HepG2 (cell line): ENCODE measurements around the gene KRT10. TPM values are rescaled to one million over a fixed set of nuclear protein-coding genes. Genes with fewer than 3 reads are reported as not detected.

Experiments used
- KIAA2018 ChIP-seq: sonication (generic); formaldehyde crosslinking; IDR thresholded peaks from 2 replicates; pipeline ENCODE4 v1.5.0; 2020; ENCODE audit warnings: mild to moderate bottlenecking, missing genetic modification reagents, borderline replicate concordance
- KMT2B ChIP-seq: IDR thresholded peaks from 2 replicates; pipeline ENCODE4 v1.6.1; 2016; ENCODE audit warnings: missing genetic modification reagents, missing compliant biosample characterization
- MTF2 ChIP-seq: sonication (generic); formaldehyde crosslinking; IDR thresholded peaks from 2 replicates; pipeline ENCODE4 v1.5.0; 2020; ENCODE audit warnings: missing genetic modification reagents, borderline replicate concordance
- PRDM10 ChIP-seq: sonication (generic); formaldehyde crosslinking; IDR thresholded peaks from 2 replicates; pipeline ENCODE4 v1.4.0; 2020; ENCODE audit warnings: low read depth, missing genetic modification reagents
- RBM22 ChIP-seq: fragments of 200-400 bp; formaldehyde crosslinking; optimal IDR thresholded peaks from 2 replicates; pipeline ENCODE3; 2017; ENCODE audit warnings: mild to moderate bottlenecking, low read length, moderate library complexity
- SNAPC4 ChIP-seq: sonication (generic); formaldehyde crosslinking; IDR thresholded peaks from 2 replicates; pipeline ENCODE4 v1.4.0; 2020; ENCODE audit warnings: mild to moderate bottlenecking, missing genetic modification reagents
- TEF ChIP-seq: sonication (generic); formaldehyde crosslinking; IDR thresholded peaks from 2 replicates; pipeline ENCODE4 v1.5.0; 2020; ENCODE audit warnings: missing genetic modification reagents
- ZBTB38 ChIP-seq: sonication (generic); formaldehyde crosslinking; IDR thresholded peaks from 2 replicates; pipeline ENCODE4 v1.5.1; 2020; ENCODE audit warnings: mild to moderate bottlenecking, missing genetic modification reagents
- ZNF354B ChIP-seq: sonication (generic); formaldehyde crosslinking; IDR thresholded peaks from 2 replicates; pipeline ENCODE4 v1.8.0; 2022; ENCODE audit warnings: mild to moderate bottlenecking, missing genetic modification reagents
- ZSCAN31 ChIP-seq: sonication (generic); formaldehyde crosslinking; IDR thresholded peaks from 2 replicates; pipeline ENCODE4 v1.5.0; 2020; ENCODE audit warnings: low read depth, mild to moderate bottlenecking, missing genetic modification reagents
- polyA plus RNA-seq, 8 experiments: library from polyadenylated mRNA; depleted of rRNA in 3 of 8; stranded (reverse) in 7 of 8; unstranded in 1 of 8; fragments of >200 nt; fragmentation: Illumina TruSeq in 4 of 8; extraction: Trizol in 4 of 8; gene quantifications; 2 replicates each; pipeline versions ENCODE4 v1.2.1 to v1.2.3, GENCODE V29; 2011 to 2016; ENCODE audit warnings: low read depth in 4 of 8, missing spikeins in 1 of 8, mixed read lengths in 1 of 8; ENCODE audit not compliant: insufficient read depth in 1 of 8
- total RNA-seq, 5 experiments: library from RNA; depleted of rRNA; stranded (reverse); fragments of >200 nt; fragmentation: Illumina TruSeq; extraction: Trizol; gene quantifications; 2 replicates each; pipeline ENCODE4 v1.2.3, GENCODE V29; 2016; ENCODE audit warnings: low read depth in 1 of 5

The KRT10 gene
- total and polyA plus RNA-seq, 2 of the 13 experiments (the other 11 are each of a cell fraction or from before 2014, with no cell fraction given): 25.1 to 27.5 TPM

- no peak for TF ChIP-seq KIAA2018 (CRISPR knock-in tag)
- peak; percentile 59; the same call in 1 of the 2 replicates for TF ChIP-seq ZSCAN31 (CRISPR knock-in tag)
- 0 out of 2 replicates have a peak, but pooled peaks have one; percentile 58 for TF ChIP-seq SNAPC4 (CRISPR knock-in tag)
- no peak for TF ChIP-seq MTF2 (CRISPR knock-in tag)
- no peak for TF ChIP-seq PRDM10 (CRISPR knock-in tag)
- TF ChIP-seq ZNF354B (CRISPR knock-in tag): no peak
- TF ChIP-seq KMT2B (CRISPR knock-in tag): peak; percentile 77
- no peak for TF ChIP-seq RBM22
- TF ChIP-seq TEF (CRISPR knock-in tag): no peak
- peak; percentile 37; the same call in 1 of the 2 replicates for TF ChIP-seq ZBTB38 (CRISPR knock-in tag)
These were observed 3.5 kb downstream of the KRT10 start (continued) for GRCh38 chr17:40818733-40819527.
